ENCODE data around the gene MACO1.

Gene MACO1

GRCh38 chr1:25527946-25528595 lies 97.4 kb downstream of the MACO1 start:
- Mint-ChIP-seq H3K9me3 (peaks cover 9% of the 10 kb centered on the region), H3K36me3 (ENCODE audit: low read depth) (no peaks in the 10 kb centered on the region), H3K4me1 (no peaks in the 10 kb centered on the region), H3K27ac (no peak overlapping the region), H3K27me3 (no peaks in the 10 kb centered on the region), H3K4me3 (no peak overlapping the region)
- no peak for DNase-seq
- no peak for ATAC-seq

- H3K4me3 Mint-ChIP-seq = no peak overlapping the region
- no peaks in the 10 kb centered on the region for H3K4me1 Mint-ChIP-seq
- peaks cover 9% of the 10 kb centered on the region for H3K9me3 Mint-ChIP-seq
- DNase-seq = no peak
- H3K27me3 Mint-ChIP-seq = no peaks in the 10 kb centered on the region
- no peaks in the 10 kb centered on the region for H3K36me3 Mint-ChIP-seq (ENCODE audit: low read depth)
- ATAC-seq = no peak
- peak overlapping the region; percentile 4 for H3K27ac Mint-ChIP-seq
Measured at GRCh38 chr1:25528881-25529517, 98.3 kb downstream of the MACO1 start.

GRCh38 chr1:25529518-25530185 lies 99.0 kb downstream of the MACO1 start:
- DNase-seq = no peak
- H3K36me3 Mint-ChIP-seq (ENCODE audit: low read depth) = no peaks in the 10 kb centered on the region

GRCh38 chr1:25530186-25531081 lies 99.7 kb downstream of the MACO1 start:
- peaks cover 6% of the 10 kb centered on the region for H3K9me3 Mint-ChIP-seq

More at GRCh38 chr1:25529518-25530185, 99.0 kb downstream of the MACO1 start:
- peaks cover 9% of the 10 kb centered on the region for H3K9me3 Mint-ChIP-seq
- peak overlapping the region; percentile 4 for H3K27ac Mint-ChIP-seq
- no peaks in the 10 kb centered on the region for H3K27me3 Mint-ChIP-seq
- no peak for ATAC-seq
- no peak overlapping the region for H3K4me3 Mint-ChIP-seq
- H3K4me1 Mint-ChIP-seq = no peaks in the 10 kb centered on the region

GRCh38 chr1:25531082-25531461 lies 100.4 kb downstream of the MACO1 start:
- DNase-seq (no peak), ATAC-seq (no peak)
- H3K9me3 Mint-ChIP-seq = peaks cover 4% of the 10 kb centered on the region
- H3K36me3 Mint-ChIP-seq (ENCODE audit: low read depth) = no peaks in the 10 kb centered on the region
- no peak overlapping the region for H3K4me3 Mint-ChIP-seq
- H3K27ac Mint-ChIP-seq = no peak overlapping the region
- no peaks in the 10 kb centered on the region for H3K27me3 Mint-ChIP-seq
- H3K4me1 Mint-ChIP-seq = no peaks in the 10 kb centered on the region

More at GRCh38 chr1:25530186-25531081, 99.7 kb downstream of the MACO1 start:
- H3K36me3 Mint-ChIP-seq (ENCODE audit: low read depth) = no peaks in the 10 kb centered on the region
- H3K27ac Mint-ChIP-seq = no peak overlapping the region
- ATAC-seq = no peak
- no peak overlapping the region for H3K4me3 Mint-ChIP-seq
- DNase-seq = no peak
- no peaks in the 10 kb centered on the region for H3K27me3 Mint-ChIP-seq
- H3K4me1 Mint-ChIP-seq = no peaks in the 10 kb centered on the region

GRCh38 chr1:25532970-25533369 lies 102.3 kb downstream of the MACO1 start:
- DNase-seq = no peak
- Mint-ChIP-seq H3K4me1 (no peaks in the 10 kb centered on the region), H3K4me3 (no peak overlapping the region), H3K9me3 (peaks cover 4% of the 10 kb centered on the region), H3K27ac (no peak overlapping the region), H3K36me3 (ENCODE audit: low read depth) (no peaks in the 10 kb centered on the region), H3K27me3 (no peaks in the 10 kb centered on the region)
- no peak for ATAC-seq

GRCh38 chr1:25533775-25534409 lies 103.2 kb downstream of the MACO1 start:
- no peak for DNase-seq
- Mint-ChIP-seq H3K27ac (no peak overlapping the region), H3K27me3 (no peaks in the 10 kb centered on the region), H3K4me1 (peaks cover 3% of the 10 kb centered on the region), H3K4me3 (no peak overlapping the region), H3K36me3 (ENCODE audit: low read depth) (no peaks in the 10 kb centered on the region), H3K9me3 (peaks cover 4% of the 10 kb centered on the region)
- ATAC-seq = no peak

GRCh38 chr1:25534410-25534788 lies 103.7 kb downstream of the MACO1 start:
- Mint-ChIP-seq H3K4me1 (peaks cover 3% of the 10 kb centered on the region), H3K36me3 (ENCODE audit: low read depth) (no peaks in the 10 kb centered on the region), H3K4me3 (no peak overlapping the region), H3K9me3 (no peaks in the 10 kb centered on the region), H3K27ac (no peak overlapping the region), H3K27me3 (no peaks in the 10 kb centered on the region)
- DNase-seq (no peak), ATAC-seq (no peak)

- Mint-ChIP-seq H3K27me3 (no peaks in the 10 kb centered on the region), H3K27ac (no peak overlapping the region), H3K4me1 (peaks cover 3% of the 10 kb centered on the region), H3K4me3 (no peak overlapping the region), H3K36me3 (ENCODE audit: low read depth) (no peaks in the 10 kb centered on the region), H3K9me3 (no peaks in the 10 kb centered on the region)
- ATAC-seq = no peak
- DNase-seq = no peak
Measured at GRCh38 chr1:25536124-25536523, 105.4 kb downstream of the MACO1 start.

GRCh38 chr1:25537153-25537831 lies 106.6 kb downstream of the MACO1 start:
- no peaks in the 10 kb centered on the region for H3K27me3 Mint-ChIP-seq
- no peak overlapping the region for H3K27ac Mint-ChIP-seq
- ATAC-seq = no peak
- no peak for DNase-seq
- H3K4me1 Mint-ChIP-seq = peaks cover 3% of the 10 kb centered on the region
- H3K4me3 Mint-ChIP-seq = no peak overlapping the region
- H3K9me3 Mint-ChIP-seq = no peaks in the 10 kb centered on the region
- H3K36me3 Mint-ChIP-seq (ENCODE audit: low read depth) = no peaks in the 10 kb centered on the region

- no peak for ATAC-seq
Measured at GRCh38 chr1:25538191-25538767, 107.6 kb downstream of the MACO1 start.

GRCh38 chr1:25540750-25541342 lies 110.1 kb downstream of the MACO1 start:
- Mint-ChIP-seq H3K9me3 (no peaks in the 10 kb centered on the region), H3K27me3 (no peaks in the 10 kb centered on the region), H3K4me3 (no peak overlapping the region), H3K36me3 (ENCODE audit: low read depth) (no peaks in the 10 kb centered on the region), H3K4me1 (peaks cover 19% of the 10 kb centered on the region), H3K27ac (no peak overlapping the region)
- ATAC-seq (no peak), DNase-seq (no peak)

More at GRCh38 chr1:25538191-25538767, 107.6 kb downstream of the MACO1 start:
- Mint-ChIP-seq H3K4me1 (peaks cover 3% of the 10 kb centered on the region), H3K27me3 (no peaks in the 10 kb centered on the region), H3K27ac (no peak overlapping the region), H3K9me3 (no peaks in the 10 kb centered on the region), H3K36me3 (ENCODE audit: low read depth) (no peaks in the 10 kb centered on the region), H3K4me3 (no peak overlapping the region)
- DNase-seq = no peak

- H3K4me1 Mint-ChIP-seq = peaks cover 22% of the 10 kb centered on the region
- no peak overlapping the region for H3K27ac Mint-ChIP-seq
- no peak for DNase-seq
- no peaks in the 10 kb centered on the region for H3K27me3 Mint-ChIP-seq
- H3K36me3 Mint-ChIP-seq (ENCODE audit: low read depth) = no peaks in the 10 kb centered on the region
- no peak for ATAC-seq
- no peaks in the 10 kb centered on the region for H3K9me3 Mint-ChIP-seq
- no peak overlapping the region for H3K4me3 Mint-ChIP-seq
Measured at GRCh38 chr1:25541425-25541824, 110.7 kb downstream of the MACO1 start.

Data from activated naive CD8-positive, alpha-beta T cell treated with anti-CD3 and anti-CD28 coated beads, Interleukin-2, amount 50 U/mL, for 24 hours (primary cell).